HUES64 (cell line): Measurements from ENCODE around the gene CCDC179.

Source experiments
- H3K27ac ChIP-seq: 2 replicates; pipeline ENCODE4 v1.7.0; 2013; ENCODE audit warnings: low read depth, low read length, inconsistent platforms
- H3K27me3 ChIP-seq: 2 replicates; pipeline ENCODE4 v1.6.1; 2013; ENCODE audit warnings: mild to moderate bottlenecking, low read length; ENCODE audit not compliant: insufficient read depth
- H3K36me3 ChIP-seq: 2 replicates; pipeline ENCODE4 v1.6.1; 2013; ENCODE audit warnings: mild to moderate bottlenecking, low read length; ENCODE audit not compliant: insufficient read depth
- H3K4me1 ChIP-seq: 2 replicates; pipeline ENCODE4 v1.6.1; 2013; ENCODE audit warnings: mild to moderate bottlenecking, low read length, moderate library complexity; ENCODE audit not compliant: insufficient read depth
- H3K4me3 ChIP-seq: 2 replicates; pipeline ENCODE4 v1.5.1; 2013; ENCODE audit warnings: mild to moderate bottlenecking, low read length, moderate library complexity
- H3K9ac ChIP-seq: 2 replicates; pipeline ENCODE4 v1.6.1; 2013; ENCODE audit warnings: mild to moderate bottlenecking, low read depth, low read length
- H3K9me3 ChIP-seq: 2 replicates; pipeline ENCODE4 v1.6.1; 2013; ENCODE audit warnings: low read depth, low read length; ENCODE audit not compliant: insufficient read depth
- WGBS: fragments of 150-250, 120-280 bp; methylation state at CpG from one replicate; pipeline ENCODE4 v1.1.7; 2013; ENCODE audit warnings: missing lambda C conversion rate; 5-methylcytosine and 5-hydroxymethylcytosine counted together

The CCDC179 gene

DNA sequence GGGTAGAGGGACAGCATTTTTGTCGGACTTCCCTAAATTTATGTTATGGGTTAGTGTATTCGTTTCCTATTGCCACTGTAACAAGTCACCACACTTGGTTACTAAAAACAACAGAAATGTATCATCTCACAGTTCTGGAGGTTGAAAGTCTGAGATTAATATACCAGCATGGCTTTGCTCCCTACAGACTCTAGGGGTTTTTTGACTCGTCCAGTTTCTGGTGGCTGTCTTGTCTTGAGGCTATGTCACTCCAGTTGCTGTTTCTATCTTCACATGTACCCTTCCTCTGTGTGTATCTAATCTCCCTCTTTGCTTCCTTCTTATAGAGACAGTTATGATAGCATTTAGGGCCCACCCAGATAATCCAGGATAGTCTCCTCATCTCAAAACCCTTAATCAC, 9.1 kb upstream of the CCDC179 start:
- WGBS: 97% methylated on average over 3 of the region's 3 CpGs
- Histone ChIP-seq H3K27me3 (no peaks in the 10 kb centered on the region), H3K9ac (no peak overlapping the region)

DNA sequence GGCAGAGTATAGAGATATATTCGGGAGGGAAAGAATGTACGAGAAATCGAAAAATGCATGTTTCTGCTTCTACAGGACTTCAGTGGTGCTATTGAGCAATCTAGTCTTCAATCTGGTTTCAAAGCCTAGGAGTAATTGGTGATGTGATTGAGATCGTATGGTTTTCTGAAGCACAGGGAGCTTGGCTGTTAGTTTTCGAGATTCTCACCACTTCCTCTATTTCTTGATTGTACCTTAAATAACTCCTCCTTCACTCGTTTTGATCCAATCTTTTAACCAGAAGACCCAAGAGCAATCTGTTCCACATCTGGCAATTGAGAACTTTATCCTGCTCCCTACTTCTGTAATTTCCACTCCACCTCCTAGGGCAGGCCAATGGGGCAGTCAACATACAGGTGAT, 518 bp downstream of the CCDC179 start:
- Histone ChIP-seq H3K4me1 (no peaks in the 10 kb centered on the region), H3K9me3 (no peaks in the 10 kb centered on the region), H3K27me3 (no peaks in the 10 kb centered on the region), H3K4me3 (no peak overlapping the region), H3K36me3 (no peaks in the 10 kb centered on the region), H3K27ac (no peak overlapping the region), H3K9ac (no peak overlapping the region)
- 95% methylated on average over 6 of the region's 6 CpGs for WGBS

More for the DNA sequence above, 9.1 kb upstream of the CCDC179 start:
- H3K4me3 ChIP-seq: no peak overlapping the region
- H3K27ac ChIP-seq: no peak overlapping the region
- H3K9me3 ChIP-seq: no peaks in the 10 kb centered on the region
- no peaks in the 10 kb centered on the region for H3K36me3 ChIP-seq
- H3K4me1 ChIP-seq: no peaks in the 10 kb centered on the region

DNA sequence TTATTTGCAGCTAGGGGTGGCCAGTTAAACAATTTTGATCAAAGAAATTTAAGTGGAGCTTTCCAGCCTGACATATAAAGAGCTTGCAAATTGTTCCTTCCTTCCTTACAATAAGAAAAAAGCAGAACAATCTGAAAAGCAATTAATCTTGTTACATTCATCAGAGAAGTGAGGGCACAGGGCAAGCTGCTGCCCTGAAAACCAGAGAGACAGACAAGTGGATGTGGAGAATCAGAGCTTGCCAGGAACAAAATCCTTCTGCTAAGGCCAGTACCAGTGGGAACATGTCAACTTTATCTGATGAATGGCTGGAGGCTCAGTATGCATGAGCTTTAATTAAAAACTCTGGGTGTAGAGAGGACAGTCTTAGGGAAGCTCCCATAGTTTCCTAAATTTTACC, 8.8 kb downstream of the CCDC179 start:
- Histone ChIP-seq H3K9ac (no peak overlapping the region), H3K36me3 (no peaks in the 10 kb centered on the region), H3K27me3 (no peaks in the 10 kb centered on the region), H3K4me3 (no peak overlapping the region), H3K27ac (no peak overlapping the region), H3K9me3 (no peaks in the 10 kb centered on the region), H3K4me1 (no peaks in the 10 kb centered on the region)

- no peaks in the 10 kb centered on the region for H3K4me1 ChIP-seq
- H3K36me3 ChIP-seq: no peaks in the 10 kb centered on the region
- no peak overlapping the region for H3K4me3 ChIP-seq
- no CpG with 5 or more reads among the region's 1 CpG for WGBS
- no peak overlapping the region for H3K9ac ChIP-seq
- H3K27me3 ChIP-seq: no peaks in the 10 kb centered on the region
- no peaks in the 10 kb centered on the region; the same call in 1 of the 2 replicates for H3K9me3 ChIP-seq
- no peak overlapping the region for H3K27ac ChIP-seq
These were observed 13.5 kb downstream of the CCDC179 start for GRCh38 chr11:22846726-22847125.

DNA sequence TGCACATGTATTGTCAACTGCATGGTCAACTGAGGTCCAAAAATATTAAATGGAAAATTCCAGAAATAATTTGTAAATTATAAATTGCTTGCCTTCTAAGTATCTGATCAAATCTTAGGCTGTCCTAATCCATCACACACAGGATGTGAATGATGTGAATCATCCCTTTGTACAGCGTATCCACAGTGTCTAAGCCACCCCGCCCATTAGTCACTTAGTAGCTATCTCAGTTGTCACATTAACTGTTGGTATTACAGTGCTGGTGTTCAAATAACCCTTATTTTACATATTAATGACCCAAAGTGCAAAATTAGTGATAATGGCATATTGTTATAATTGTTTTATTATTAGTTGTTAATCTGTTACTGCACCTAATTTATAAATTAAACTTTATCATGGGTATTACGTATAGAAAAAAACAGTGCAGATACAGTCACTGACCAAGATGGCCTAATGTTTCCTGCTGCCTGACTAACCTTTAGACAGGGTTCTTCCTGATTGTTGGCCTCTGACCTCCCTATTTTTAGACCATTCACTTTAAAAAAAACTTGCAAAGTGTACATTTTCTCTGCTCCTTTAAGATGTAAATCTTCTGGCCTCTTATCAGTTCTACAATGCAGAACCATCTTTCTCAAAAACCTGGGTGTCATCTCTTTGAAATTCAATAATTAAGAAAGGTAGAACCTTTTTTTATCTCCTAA, 27.8 kb downstream of the CCDC179 start:
- 92% methylated on average over 1 of the region's 3 CpGs for WGBS

DNA sequence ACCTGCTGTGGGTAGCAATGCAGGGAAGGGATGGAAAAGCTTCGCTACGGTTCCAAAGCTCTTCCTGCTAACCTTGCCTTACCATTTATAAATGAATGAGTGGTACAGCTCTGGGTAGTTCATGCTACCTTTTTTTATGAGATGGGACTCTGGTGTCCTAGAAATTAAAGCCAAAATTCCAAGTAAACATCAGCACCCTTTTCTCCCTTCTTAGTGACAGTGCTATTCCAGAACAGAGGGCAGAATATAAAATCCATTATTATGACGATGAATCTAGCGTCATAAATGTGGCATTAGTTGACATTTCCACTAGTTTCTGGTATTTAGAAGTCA, 30.2 kb downstream of the CCDC179 start:
- peak overlapping the region; percentile 39 for H3K4me3 ChIP-seq
- 53% methylated on average over 4 of the region's 4 CpGs for WGBS
- H3K36me3 ChIP-seq: no peaks in the 10 kb centered on the region; the same call in 1 of the 2 replicates
- H3K27me3 ChIP-seq: peaks cover 18% of the 10 kb centered on the region
- no peak overlapping the region for H3K9ac ChIP-seq
- peaks cover 19% of the 10 kb centered on the region for H3K4me1 ChIP-seq
- no peaks in the 10 kb centered on the region for H3K9me3 ChIP-seq
- no peak overlapping the region for H3K27ac ChIP-seq

More for the DNA sequence above, 27.8 kb downstream of the CCDC179 start:
- no peak overlapping the region for H3K27ac ChIP-seq
- no peak overlapping the region for H3K9ac ChIP-seq
- peaks cover 18% of the 10 kb centered on the region for H3K27me3 ChIP-seq
- peaks cover 22% of the 10 kb centered on the region for H3K4me1 ChIP-seq
- no peak overlapping the region for H3K4me3 ChIP-seq
- H3K36me3 ChIP-seq: no peaks in the 10 kb centered on the region
- H3K9me3 ChIP-seq: no peaks in the 10 kb centered on the region

GRCh38 chr11:22829231-22830081, 30.8 kb downstream of the CCDC179 start, which contains the start of gene SVIP:
Gene SVIP, minus strand, starts transcription at chr11:22829801. Its CDS starts 53 bp downstream, at chr11:22829748.
- H3K27me3 ChIP-seq: peaks cover 18% of the 10 kb centered on the region
- peaks cover 2% of the 10 kb centered on the region; the same call in 1 of the 2 replicates for H3K36me3 ChIP-seq
- 2% methylated on average over 78 of the region's 79 CpGs for WGBS
- peak within 1 kb of the TSS; percentile 79 for H3K9ac ChIP-seq
- peak within 1 kb of the TSS; percentile 95 for H3K4me3 ChIP-seq
- peak within 1 kb of the TSS; percentile 33; the same call in 1 of the 2 replicates for H3K27ac ChIP-seq
- H3K9me3 ChIP-seq: no peaks in the 10 kb centered on the region
- H3K4me1 ChIP-seq: peaks cover 19% of the 10 kb centered on the region

GRCh38 chr11:22828373-22828772, 31.9 kb downstream of the CCDC179 start:
- Histone ChIP-seq H3K4me3 (peak overlapping the region; percentile 95; the same call in 1 of the 2 replicates), H3K27me3 (peaks cover 18% of the 10 kb centered on the region), H3K4me1 (peaks cover 19% of the 10 kb centered on the region), H3K27ac (no peak overlapping the region), H3K36me3 (peaks cover 2% of the 10 kb centered on the region; the same call in 1 of the 2 replicates), H3K9ac (no peak overlapping the region), H3K9me3 (no peaks in the 10 kb centered on the region)
- 76% methylated on average over 5 of the region's 6 CpGs for WGBS

DNA sequence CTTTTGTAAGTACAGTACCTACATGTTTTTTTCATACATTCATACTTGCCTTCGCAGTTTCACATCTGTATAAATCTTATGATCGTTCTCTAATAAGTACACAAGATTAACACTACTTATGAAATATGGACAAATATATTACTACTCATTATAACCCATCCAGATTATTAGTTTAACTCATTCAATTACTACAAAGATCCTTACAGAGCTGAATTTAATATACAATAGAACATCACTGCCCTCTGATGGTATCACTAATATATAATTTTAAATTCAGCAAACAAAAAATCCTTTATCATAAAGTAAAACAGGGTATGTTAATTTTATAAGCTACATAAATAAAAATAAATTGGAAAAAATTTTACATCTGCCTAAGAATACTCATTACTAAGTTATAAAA, 38.1 kb downstream of the CCDC179 start:
- 100% methylated on average over 2 of the region's 2 CpGs for WGBS

GRCh38 chr11:22809893-22810292, 50.4 kb downstream of the CCDC179 start:
- Histone ChIP-seq H3K27me3 (no peaks in the 10 kb centered on the region), H3K36me3 (no peaks in the 10 kb centered on the region), H3K9me3 (peaks cover 5% of the 10 kb centered on the region), H3K4me1 (0 out of 2 replicates have a peak, but pooled peaks cover 3% of the 10 kb centered on the region), H3K4me3 (no peak overlapping the region), H3K9ac (no peak overlapping the region), H3K27ac (no peak overlapping the region)
- over 99% methylated on average over 3 of the region's 3 CpGs for WGBS

More for the DNA sequence above, 38.1 kb downstream of the CCDC179 start:
- H3K9me3 ChIP-seq: no peaks in the 10 kb centered on the region
- H3K36me3 ChIP-seq: peaks cover 2% of the 10 kb centered on the region; the same call in 1 of the 2 replicates
- H3K9ac ChIP-seq: no peak overlapping the region
- H3K4me3 ChIP-seq: no peak overlapping the region
- H3K27me3 ChIP-seq: no peaks in the 10 kb centered on the region
- H3K4me1 ChIP-seq: no peaks in the 10 kb centered on the region
- no peak overlapping the region for H3K27ac ChIP-seq

DNA sequence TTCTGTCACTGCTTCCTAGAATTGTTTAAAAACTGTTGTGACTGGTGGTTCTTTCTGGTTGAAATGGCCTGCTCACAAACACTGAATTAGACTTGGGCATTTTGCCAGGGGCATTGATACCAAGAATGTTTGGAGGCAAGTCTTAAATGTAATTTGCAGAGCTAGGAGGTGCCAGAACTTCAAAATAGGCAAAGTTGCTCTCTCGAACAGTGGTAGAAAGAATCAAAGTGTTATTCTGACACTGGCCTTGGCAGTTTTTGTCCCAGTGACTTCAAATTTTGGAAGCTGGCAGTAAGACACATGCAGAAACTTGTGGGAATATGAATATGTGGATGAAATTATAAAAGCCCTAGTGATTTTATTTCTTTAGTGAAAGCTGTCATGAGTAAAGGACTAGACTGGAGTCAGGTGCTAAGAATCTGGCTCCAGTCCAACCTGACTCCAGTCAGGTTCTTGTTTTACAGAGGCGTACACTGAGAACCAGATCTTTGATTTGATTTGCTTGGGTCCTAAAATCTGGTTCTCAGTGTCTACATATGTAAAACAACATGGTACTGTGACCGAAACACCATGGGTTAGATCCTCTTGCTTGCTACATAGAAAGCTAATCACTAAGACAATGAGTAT, 51.6 kb downstream of the CCDC179 start:
- Histone ChIP-seq H3K27ac (no peak overlapping the region), H3K36me3 (no peaks in the 10 kb centered on the region), H3K4me3 (no peak overlapping the region), H3K27me3 (no peaks in the 10 kb centered on the region), H3K9me3 (peaks cover 5% of the 10 kb centered on the region), H3K4me1 (peaks cover 3% of the 10 kb centered on the region; the same call in 1 of the 2 replicates), H3K9ac (no peak overlapping the region)
- WGBS: 93% methylated on average over 3 of the region's 3 CpGs
